Activated CD4-positive, alpha-beta T cell treated with anti-CD3 and anti-CD28 coated beads for 36 hours (primary cell): Measurements from ENCODE around the gene LENG9. TPM values are rescaled to one million over a fixed set of nuclear protein-coding genes. Genes with fewer than 3 reads are reported as not detected.

ENCODE experiments used
- ATAC-seq: fragments of 200-7000 bp; cut with Tn5 transposase; one replicate; pipeline ENCODE4 v1.10.0; 2021; ENCODE audit warnings: mild to moderate bottlenecking, moderate library complexity
- CTCF ChIA-PET: fragments of 350-600 bp; sonication (Branson Sonifier 250); formaldehyde crosslinking; loops from one replicate; lab custom pipeline; 2021; ENCODE audit warnings: antibody characterized with exemption; lab: Charles Lee
- POLR2A ChIA-PET: fragments of 350-600 bp; sonication (Branson Sonifier 250); formaldehyde crosslinking; loops from one replicate; lab custom pipeline; 2021; ENCODE audit warnings: antibody characterized with exemption, inconsistent platforms; lab: Charles Lee
- DNase-seq: peaks from one replicate; pipeline ENCODE4 v3.0.0-alpha.2; 2020
- H3K27ac Mint-ChIP-seq: one replicate; pipeline ENCODE4 v1.8.0; 2021; ENCODE audit warnings: mixed read lengths
- H3K27me3 Mint-ChIP-seq: one replicate; pipeline ENCODE4 v1.8.0; 2021; ENCODE audit warnings: mixed read lengths
- H3K36me3 Mint-ChIP-seq: one replicate; pipeline ENCODE4 v1.8.0; 2021; ENCODE audit warnings: low read depth, mixed read lengths
- H3K4me1 Mint-ChIP-seq: one replicate; pipeline ENCODE4 v1.8.0; 2021; ENCODE audit warnings: mixed read lengths
- H3K4me3 Mint-ChIP-seq: one replicate; pipeline ENCODE4 v1.8.0; 2021; ENCODE audit warnings: mild to moderate bottlenecking, moderate library complexity, mixed read lengths
- H3K9me3 Mint-ChIP-seq: one replicate; pipeline ENCODE4 v1.8.0; 2021; ENCODE audit warnings: low read depth, mixed read lengths
- intact Hi-C, 2 experiments: fragments of 100-400 bp; cut with DNase I in 1 of 2; cut with micrococcal nuclease in 1 of 2; formaldehyde crosslinking; loops; one replicate each; pipeline versions ENCODE4 v1.14.2 to v1.15.1; 2022 to 2024; cut with DNase I, micrococcal nuclease
- total RNA-seq, 2 experiments: library from RNA; stranded (reverse); gene quantifications; one replicate each; pipeline ENCODE4 v1.2.3, GENCODE V29; 2021

LENG9 gene
- total RNA-seq, 2 experiments from 2014 or later: 5.0 to 5.1 TPM

GRCh38 chr19:54459282-54460229 is 4.0 kb downstream of the LENG9 start:
- POLR2A ChIA-PET: interaction anchor here (1.2 kb wide), 1 partner anchor 11 kb away, joined by 7 read pairs; the partner anchor contains the start of gene LENG8
- ATAC-seq: no peak
- DNase-seq: no peak
- H3K27me3 Mint-ChIP-seq: no peaks in the 10 kb centered on the region
- intact Hi-C loops: loop anchor here (5.0 to 10.0 kb wide), 4 partner anchors 592 to 1265 kb away; partner anchors contain the start of genes DNAAF3 (in 1 of the 2), MYADM (in 1 of the 2), ZNF580 (in 1 of the 2) and ZNF581 (in 1 of the 2)
- H3K36me3 Mint-ChIP-seq: peaks cover 43% of the 10 kb centered on the region
- no peak overlapping the region for H3K4me3 Mint-ChIP-seq
- peak overlapping the region; percentile 47 for H3K27ac Mint-ChIP-seq
- H3K4me1 Mint-ChIP-seq: peaks cover 30% of the 10 kb centered on the region
- no peaks in the 10 kb centered on the region for H3K9me3 Mint-ChIP-seq
- CTCF ChIA-PET: no interaction called here

GRCh38 chr19:54458648-54459281 is 4.8 kb downstream of the LENG9 start:
- DNase-seq (no peak), ATAC-seq (no peak)
- Mint-ChIP-seq H3K4me3 (no peak overlapping the region), H3K27me3 (no peaks in the 10 kb centered on the region), H3K27ac (peak overlapping the region; percentile 47), H3K4me1 (peaks cover 25% of the 10 kb centered on the region), H3K9me3 (no peaks in the 10 kb centered on the region), H3K36me3 (peaks cover 48% of the 10 kb centered on the region)
- ChIA-PET POLR2A (interaction anchor here (1.2 kb wide), 1 partner anchor 10 kb away, joined by 7 read pairs; the partner anchor contains the start of gene LENG8), CTCF (no interaction called here)
- intact Hi-C loops: no loop called here

GRCh38 chr19:54457773-54458647 is 5.6 kb downstream of the LENG9 start:
- Mint-ChIP-seq H3K4me1 (peaks cover 28% of the 10 kb centered on the region), H3K9me3 (no peaks in the 10 kb centered on the region), H3K36me3 (peaks cover 56% of the 10 kb centered on the region), H3K27ac (peak overlapping the region; percentile 35), H3K27me3 (no peaks in the 10 kb centered on the region), H3K4me3 (no peak overlapping the region)
- POLR2A ChIA-PET: no interaction called here
- CTCF ChIA-PET: no interaction called here
- DNase-seq: no peak
- intact Hi-C loops: no loop called here
- ATAC-seq: no peak

GRCh38 chr19:54456423-54457373 is 6.9 kb downstream of the LENG9 start:
- POLR2A ChIA-PET: interaction anchor here (0.8 kb wide), 1 partner anchor 15 kb away, joined by 3 read pairs; no protein-coding TSS in a partner anchor
- peaks cover 28% of the 10 kb centered on the region for H3K4me1 Mint-ChIP-seq
- peaks cover 65% of the 10 kb centered on the region for H3K36me3 Mint-ChIP-seq
- intact Hi-C loops: no loop called here
- H3K4me3 Mint-ChIP-seq: no peak overlapping the region
- CTCF ChIA-PET: no interaction called here
- ATAC-seq: no peak
- H3K27me3 Mint-ChIP-seq: no peaks in the 10 kb centered on the region
- no peak overlapping the region for H3K27ac Mint-ChIP-seq
- no peaks in the 10 kb centered on the region for H3K9me3 Mint-ChIP-seq
- no peak for DNase-seq

GRCh38 chr19:54455786-54456422 is 7.7 kb downstream of the LENG9 start:
- intact Hi-C loops: no loop called here
- Mint-ChIP-seq H3K4me1 (peaks cover 31% of the 10 kb centered on the region), H3K9me3 (no peaks in the 10 kb centered on the region), H3K27me3 (no peaks in the 10 kb centered on the region), H3K27ac (no peak overlapping the region), H3K4me3 (no peak overlapping the region), H3K36me3 (peaks cover 68% of the 10 kb centered on the region)
- ATAC-seq (no peak), DNase-seq (no peak)
- POLR2A ChIA-PET: no interaction called here
- CTCF ChIA-PET: no interaction called here

- no peak overlapping the region for H3K4me3 Mint-ChIP-seq
- no peaks in the 10 kb centered on the region for H3K9me3 Mint-ChIP-seq
- H3K27ac Mint-ChIP-seq: no peak overlapping the region
- ATAC-seq (no peak), DNase-seq (no peak)
- peaks cover 38% of the 10 kb centered on the region for H3K4me1 Mint-ChIP-seq
- CTCF ChIA-PET: no interaction called here
- POLR2A ChIA-PET: no interaction called here
- no peaks in the 10 kb centered on the region for H3K27me3 Mint-ChIP-seq
- intact Hi-C loops: no loop called here
- H3K36me3 Mint-ChIP-seq: peaks cover 73% of the 10 kb centered on the region
These were observed 8.6 kb downstream of the LENG9 start for GRCh38 chr19:54454781-54455675.

GRCh38 chr19:54453921-54454780 is 9.4 kb downstream of the LENG9 start:
- H3K27me3 Mint-ChIP-seq: no peaks in the 10 kb centered on the region
- intact Hi-C loops: no loop called here
- H3K4me1 Mint-ChIP-seq: peaks cover 33% of the 10 kb centered on the region
- CTCF ChIA-PET: no interaction called here
- H3K27ac Mint-ChIP-seq: no peak overlapping the region
- DNase-seq (no peak), ATAC-seq (no peak)
- POLR2A ChIA-PET: interaction anchor here (0.7 to 1.1 kb wide), 3 partner anchors 8 to 784 kb away, joined by 3 to 4 read pairs (median 3); partner anchors contain the start of gene LENG9
- H3K9me3 Mint-ChIP-seq: no peaks in the 10 kb centered on the region
- H3K36me3 Mint-ChIP-seq: peaks cover 75% of the 10 kb centered on the region
- no peak overlapping the region for H3K4me3 Mint-ChIP-seq

- Mint-ChIP-seq H3K4me1 (peaks cover 26% of the 10 kb centered on the region), H3K27ac (no peak overlapping the region), H3K9me3 (no peaks in the 10 kb centered on the region), H3K36me3 (peaks cover 60% of the 10 kb centered on the region), H3K27me3 (no peaks in the 10 kb centered on the region), H3K4me3 (no peak overlapping the region)
- POLR2A ChIA-PET: interaction anchor here (1.1 kb wide), 1 partner anchor 11 kb away, joined by 4 read pairs; the partner anchor contains the start of gene LENG9
- ATAC-seq: no peak
- intact Hi-C loops: no loop called here
- DNase-seq: no peak
- CTCF ChIA-PET: no interaction called here
These were observed 11.0 kb downstream of the LENG9 start for GRCh38 chr19:54452626-54453025.

- Mint-ChIP-seq H3K27ac (no peak overlapping the region), H3K27me3 (no peaks in the 10 kb centered on the region), H3K36me3 (peaks cover 58% of the 10 kb centered on the region), H3K4me1 (peaks cover 32% of the 10 kb centered on the region), H3K4me3 (peak overlapping the region; percentile 98), H3K9me3 (no peaks in the 10 kb centered on the region)
- intact Hi-C loops: no loop called here
- CTCF ChIA-PET: no interaction called here
- POLR2A ChIA-PET: no interaction called here
- DNase-seq (no peak), ATAC-seq (no peak)
These were observed 11.6 kb downstream of the LENG9 start for GRCh38 chr19:54451997-54452396.
